ENCODE measurements around the gene GFRA1. TPM values are rescaled to one million over a fixed set of nuclear protein-coding genes. Genes with fewer than 3 reads are reported as not detected.

GFRA1 gene
- total and polyA plus RNA-seq, 7 experiments from 2014 or later = not detected

- Mint-ChIP-seq H3K4me3 (no peak overlapping the region), H3K36me3 (peaks cover 0 to 5% (median 0%) of the 10 kb centered on the region in 5 donors), H3K27me3 (peaks cover 0 to 16% (median 6%) of the 10 kb centered on the region in 5 donors), H3K27ac (no peak overlapping the region), H3K9me3 (peaks cover 0 to 8% (median 0%) of the 10 kb centered on the region in 11 donors), H3K4me1 (peaks cover 0 to 2% (median 0%) of the 10 kb centered on the region in 7 donors)
- intact Hi-C loops (cut with micrococcal nuclease) = loop anchor here in 1 of 2 donors (5.0 kb wide), 3 partner anchors 581 to 1116 kb away; no protein-coding TSS in a partner anchor
- ChIA-PET CTCF (no interaction called here), POLR2A (no interaction called here)
- Histone ChIP-seq H3K36me3 (ENCODE audit: control insufficient read depth in 2 of 3, insufficient read depth in 3 of 3, low read length in 3 of 3) (no peaks in the 10 kb centered on the region), H3K27me3 (ENCODE audit: control insufficient read depth in 2 of 2, insufficient read depth in 2 of 2, low read length in 2 of 2) (no peaks in the 10 kb centered on the region), H3K4me1 (ENCODE audit: control insufficient read depth in 2 of 2, insufficient read depth in 2 of 2, low read length in 2 of 2) (no peaks in the 10 kb centered on the region), H3K4me3 (ENCODE audit: low read length) (no peak overlapping the region), H3K9me3 (ENCODE audit: control insufficient read depth in 2 of 3, low read length in 3 of 3) (no peaks in the 10 kb centered on the region), H3K27ac (ENCODE audit: low read depth, low read length) (no peak overlapping the region)
- ATAC-seq (no peak), DNase-seq (no peak)
Observed at GRCh38 chr10:116287906-116288501, 15.0 kb upstream of the GFRA1 start.

- no peak overlapping the region for H3K4me3 ChIP-seq (ENCODE audit: low read length)
- intact Hi-C loops (cut with micrococcal nuclease) = loop anchor here in 1 of 2 donors (5.0 kb wide), 3 partner anchors 579 to 1114 kb away; no protein-coding TSS in a partner anchor
Observed at GRCh38 chr10:116286626-116287200, 13.7 kb upstream of the GFRA1 start.

GRCh38 chr10:116281775-116282174 lies 8.8 kb upstream of the GFRA1 start:
- POLR2A ChIA-PET = no interaction called here
- Histone ChIP-seq H3K27ac (ENCODE audit: low read depth, low read length) (no peak overlapping the region), H3K4me3 (ENCODE audit: low read length) (no peak overlapping the region), H3K27me3 (ENCODE audit: control insufficient read depth in 2 of 2, insufficient read depth in 2 of 2, low read length in 2 of 2) (no peaks in the 10 kb centered on the region), H3K9me3 (ENCODE audit: control insufficient read depth in 2 of 3, low read length in 3 of 3) (no peaks in the 10 kb centered on the region), H3K4me1 (ENCODE audit: control insufficient read depth in 2 of 2, insufficient read depth in 2 of 2, low read length in 2 of 2) (no peaks in the 10 kb centered on the region), H3K36me3 (ENCODE audit: control insufficient read depth in 2 of 3, insufficient read depth in 3 of 3, low read length in 3 of 3) (no peaks in the 10 kb centered on the region)
- CTCF ChIA-PET = no interaction called here
- intact Hi-C loops (cut with micrococcal nuclease) = no loop called here
- Mint-ChIP-seq H3K9me3 (no peaks in the 10 kb centered on the region), H3K4me3 (no peak overlapping the region), H3K36me3 (no peaks in the 10 kb centered on the region), H3K4me1 (no peaks in the 10 kb centered on the region), H3K27ac (no peak overlapping the region), H3K27me3 (peaks cover 8 to 16% (median 14%) of the 10 kb centered on the region in 5 donors)
- DNase-seq (no peak), ATAC-seq (no peak)

More at GRCh38 chr10:116286626-116287200, 13.7 kb upstream of the GFRA1 start:
- Mint-ChIP-seq H3K4me1 (peaks cover 0 to 2% (median 0%) of the 10 kb centered on the region in 7 donors), H3K36me3 (peaks cover 0 to 5% (median 0%) of the 10 kb centered on the region in 5 donors), H3K4me3 (no peak overlapping the region), H3K27me3 (peaks cover 0 to 14% (median 6%) of the 10 kb centered on the region in 5 donors), H3K27ac (no peak overlapping the region), H3K9me3 (peaks cover 0 to 8% (median 0%) of the 10 kb centered on the region in 11 donors)
- H3K27me3 ChIP-seq (ENCODE audit: control insufficient read depth in 2 of 2, insufficient read depth in 2 of 2, low read length in 2 of 2) = no peaks in the 10 kb centered on the region
- no peaks in the 10 kb centered on the region for H3K9me3 ChIP-seq (ENCODE audit: control insufficient read depth in 2 of 3, low read length in 3 of 3)
- no peak overlapping the region for H3K27ac ChIP-seq (ENCODE audit: low read depth, low read length)
- no peaks in the 10 kb centered on the region for H3K36me3 ChIP-seq (ENCODE audit: control insufficient read depth in 2 of 3, insufficient read depth in 3 of 3, low read length in 3 of 3)
- POLR2A ChIA-PET = no interaction called here
- no peaks in the 10 kb centered on the region for H3K4me1 ChIP-seq (ENCODE audit: control insufficient read depth in 2 of 2, insufficient read depth in 2 of 2, low read length in 2 of 2)
- no peak for DNase-seq
- ATAC-seq = no peak
- CTCF ChIA-PET = no interaction called here

- no peak for DNase-seq
Observed at GRCh38 chr10:116278846-116279245, 5.8 kb upstream of the GFRA1 start.

GRCh38 chr10:116276981-116277380 lies 4.0 kb upstream of the GFRA1 start:
- ChIA-PET POLR2A (no interaction called here), CTCF (no interaction called here)
- intact Hi-C loops (cut with micrococcal nuclease) = no loop called here
- Mint-ChIP-seq H3K4me3 (no peak overlapping the region), H3K9me3 (peaks cover 0 to 4% (median 0%) of the 10 kb centered on the region in 11 donors), H3K27ac (no peak overlapping the region), H3K4me1 (peaks cover 5 to 14% (median 7%) of the 10 kb centered on the region in 7 donors), H3K27me3 (peaks cover 46 to 52% (median 48%) of the 10 kb centered on the region in 5 donors), H3K36me3 (peaks cover 0 to 3% (median 0%) of the 10 kb centered on the region in 5 donors)
- Histone ChIP-seq H3K4me1 (ENCODE audit: control insufficient read depth in 2 of 2, insufficient read depth in 2 of 2, low read length in 2 of 2) (no peaks in the 10 kb centered on the region), H3K9me3 (ENCODE audit: control insufficient read depth in 2 of 3, low read length in 3 of 3) (no peaks in the 10 kb centered on the region), H3K4me3 (ENCODE audit: low read length) (no peak overlapping the region), H3K27ac (ENCODE audit: low read depth, low read length) (no peak overlapping the region), H3K36me3 (ENCODE audit: control insufficient read depth in 2 of 3, insufficient read depth in 3 of 3, low read length in 3 of 3) (no peaks in the 10 kb centered on the region), H3K27me3 (ENCODE audit: control insufficient read depth in 2 of 2, insufficient read depth in 2 of 2, low read length in 2 of 2) (no peaks in the 10 kb centered on the region)
- ATAC-seq = no peak
- DNase-seq = no peak

More at GRCh38 chr10:116278846-116279245, 5.8 kb upstream of the GFRA1 start:
- no peak overlapping the region for H3K4me3 ChIP-seq (ENCODE audit: low read length)
- no peak for ATAC-seq
- intact Hi-C loops (cut with micrococcal nuclease) = no loop called here
- H3K4me1 Mint-ChIP-seq = peaks cover 0 to 9% (median under 1%) of the 10 kb centered on the region in 7 donors
- H3K9me3 ChIP-seq (ENCODE audit: control insufficient read depth in 2 of 3, low read length in 3 of 3) = no peaks in the 10 kb centered on the region
- H3K36me3 ChIP-seq (ENCODE audit: control insufficient read depth in 2 of 3, insufficient read depth in 3 of 3, low read length in 3 of 3) = no peaks in the 10 kb centered on the region
- no peak overlapping the region for H3K4me3 Mint-ChIP-seq
- peaks cover 30 to 41% (median 41%) of the 10 kb centered on the region in 5 donors for H3K27me3 Mint-ChIP-seq
- no peak overlapping the region for H3K27ac Mint-ChIP-seq
- ChIA-PET CTCF (no interaction called here), POLR2A (no interaction called here)
- no peaks in the 10 kb centered on the region for H3K27me3 ChIP-seq (ENCODE audit: control insufficient read depth in 2 of 2, insufficient read depth in 2 of 2, low read length in 2 of 2)
- H3K4me1 ChIP-seq (ENCODE audit: control insufficient read depth in 2 of 2, insufficient read depth in 2 of 2, low read length in 2 of 2) = no peaks in the 10 kb centered on the region
- H3K36me3 Mint-ChIP-seq = peaks cover 0 to 3% (median 0%) of the 10 kb centered on the region in 5 donors
- H3K9me3 Mint-ChIP-seq = peaks cover 0 to 4% (median 0%) of the 10 kb centered on the region in 11 donors
- H3K27ac ChIP-seq (ENCODE audit: low read depth, low read length) = no peak overlapping the region

- Mint-ChIP-seq H3K36me3 (peaks cover 0 to 3% (median 0%) of the 10 kb centered on the region in 5 donors), H3K27me3 (peaks cover 57 to 68% (median 63%) of the 10 kb centered on the region in 5 donors), H3K4me3 (peak overlapping the region in 5 of 10 donors; percentile 25 to 69 (median 45)), H3K27ac (no peak overlapping the region), H3K4me1 (peaks cover 5 to 14% (median 10%) of the 10 kb centered on the region in 7 donors), H3K9me3 (peaks cover 0 to 4% (median 0%) of the 10 kb centered on the region in 11 donors)
- Histone ChIP-seq H3K27ac (ENCODE audit: low read depth, low read length) (no peak overlapping the region), H3K4me3 (ENCODE audit: low read length) (no peak overlapping the region), H3K4me1 (ENCODE audit: control insufficient read depth in 2 of 2, insufficient read depth in 2 of 2, low read length in 2 of 2) (no peaks in the 10 kb centered on the region), H3K27me3 (ENCODE audit: control insufficient read depth in 2 of 2, insufficient read depth in 2 of 2, low read length in 2 of 2) (peaks cover 0 to 5% of the 10 kb centered on the region in 2 donors), H3K36me3 (ENCODE audit: control insufficient read depth in 2 of 3, insufficient read depth in 3 of 3, low read length in 3 of 3) (no peaks in the 10 kb centered on the region), H3K9me3 (ENCODE audit: control insufficient read depth in 2 of 3, low read length in 3 of 3) (no peaks in the 10 kb centered on the region)
- intact Hi-C loops (cut with micrococcal nuclease) = no loop called here
- ATAC-seq = no peak
- ChIA-PET POLR2A (no interaction called here), CTCF (no interaction called here)
- no peak for DNase-seq
Observed at GRCh38 chr10:116274064-116274904, 1.3 kb upstream of the GFRA1 start.
